Keratinocyte (primary cell): ENCODE data around the gene AOPEP. TPM values are rescaled to one million over a fixed set of nuclear protein-coding genes. Genes with fewer than 3 reads are reported as not detected.

Experiments used
- DNase-seq: peaks from one replicate; pipeline ENCODE4 v3.0.0-alpha.2; 2011; ENCODE audit warnings: low read depth, missing footprints, low spot score
- FAIRE-seq: peaks from 2 replicates; lab custom pipeline; 2011; peaks lifted over from hg19 to GRCh38; lab: Jason Lieb, UNC
- H2AFZ ChIP-seq: 2 replicates; pipeline ENCODE4 v1.6.0; 2012; ENCODE audit warnings: low read length, control low read depth, inconsistent platforms; ENCODE audit not compliant: control insufficient read depth
- H3K27ac ChIP-seq: 2 replicates; pipeline ENCODE4 v1.5.1; 2011; ENCODE audit warnings: low read length; ENCODE audit not compliant: control insufficient read depth, insufficient read depth
- H3K27me3 ChIP-seq: 3 replicates; pipeline ENCODE4 v1.6.0; 2011; ENCODE audit warnings: low read length; ENCODE audit not compliant: control insufficient read depth, insufficient read depth; ENCODE audit errors: extremely low read depth
- H3K36me3 ChIP-seq, 2 experiments: 2 replicates in 1 of 2; 3 replicates in 1 of 2; pipeline ENCODE4 v1.5.1; 2011; ENCODE audit warnings: low read length in 2 of 2, mild to moderate bottlenecking in 1 of 2; ENCODE audit not compliant: control insufficient read depth in 2 of 2, insufficient read depth in 2 of 2; ENCODE audit errors: extremely low read depth in 1 of 2
- H3K4me1 ChIP-seq: 3 replicates; pipeline ENCODE4 v1.5.1; 2011; ENCODE audit warnings: low read length; ENCODE audit not compliant: control insufficient read depth, insufficient read depth; ENCODE audit errors: extremely low read depth
- H3K4me2 ChIP-seq: 3 replicates; pipeline ENCODE4 v1.6.0; 2011; ENCODE audit warnings: low read depth, low read length; ENCODE audit not compliant: control insufficient read depth, insufficient read depth; ENCODE audit errors: extremely low read depth
- H3K4me3 ChIP-seq, 3 experiments: fragments of 200-600 bp in 1 of 3; sonication (generic) in 1 of 3; 2 replicates in 2 of 3; 3 replicates in 1 of 3; pipeline ENCODE4 v1.5.1; 2011 to 2016; ENCODE audit warnings: low read length in 3 of 3, mild to moderate bottlenecking in 3 of 3, control low read depth in 2 of 3, inconsistent platforms in 1 of 3, low read depth in 1 of 3, mixed read lengths in 1 of 3, mixed run types in 1 of 3, moderate library complexity in 1 of 3; ENCODE audit not compliant: control insufficient read depth in 2 of 3, insufficient read depth in 2 of 3; ENCODE audit errors: extremely low read depth in 1 of 3
- H3K79me2 ChIP-seq: 2 replicates; pipeline ENCODE4 v1.6.0; 2012; ENCODE audit warnings: low read length; ENCODE audit not compliant: control insufficient read depth, insufficient read depth
- H3K9ac ChIP-seq: 3 replicates; pipeline ENCODE4 v1.6.0; 2011; ENCODE audit warnings: low read length; ENCODE audit not compliant: control insufficient read depth, insufficient read depth; ENCODE audit errors: extremely low read depth
- H3K9me1 ChIP-seq: 3 replicates; pipeline ENCODE4 v1.6.0; 2011; ENCODE audit warnings: low read length; ENCODE audit not compliant: control insufficient read depth, insufficient read depth; ENCODE audit errors: extremely low read depth
- H3K9me3 ChIP-seq: 2 replicates; pipeline ENCODE4 v1.5.1; 2012; ENCODE audit warnings: low read depth, low read length; ENCODE audit not compliant: control insufficient read depth
- H4K20me1 ChIP-seq: 3 replicates; pipeline ENCODE4 v1.6.0; 2011; ENCODE audit warnings: low read length; ENCODE audit not compliant: control insufficient read depth, insufficient read depth; ENCODE audit errors: extremely low read depth
- CTCF ChIP-seq, 3 experiments: IDR thresholded peaks in 1 of 3; conservative IDR thresholded peaks in 1 of 3; optimal IDR thresholded peaks in 1 of 3; 2 replicates in 2 of 3; 3 replicates in 1 of 3; pipeline versions ENCODE3 to v1.5.1; 2011; ENCODE audit warnings: low read length in 3 of 3, mild to moderate bottlenecking in 3 of 3, moderate library complexity in 2 of 3, control low read depth in 1 of 3, inconsistent platforms in 1 of 3; ENCODE audit not compliant: insufficient read depth in 2 of 3; ENCODE audit errors: extremely low read depth in 1 of 3
- EZH2 ChIP-seq: IDR thresholded peaks from one replicate; pipeline ENCODE4 v1.6.1; 2012; ENCODE audit warnings: inconsistent platforms, mild to moderate bottlenecking, low read length, moderate library complexity
- dilution Hi-C: fragments of 300-500 bp; cut with MboI; formaldehyde crosslinking; loops from one replicate; pipeline ENCODE4 v1.7.0; 2020; ENCODE audit warnings: low sequenced_read_pairs; ENCODE audit not compliant: extremely low pct_ligation_motif_present
- polyA plus RNA-seq, 5 experiments: library from polyadenylated mRNA; depleted of rRNA in 3 of 5; stranded (reverse) in 3 of 5; stranded (forward) in 1 of 5; unstranded in 1 of 5; fragments of >200 nt; gene quantifications; 1 replicate in 1 of 5; 2 replicates in 3 of 5; 3 replicates in 1 of 5; pipeline versions ENCODE4 v1.2.1 to v1.2.3, GENCODE V29; 2011 to 2012; ENCODE audit warnings: missing spikeins in 2 of 5, low read depth in 1 of 5, low replicate concordance in 1 of 5

AOPEP gene
- polyA plus RNA-seq, 1 donor (not counting 4 experiments of a cell fraction or from before 2014, with no cell fraction given) = 27.0 TPM

- Histone ChIP-seq H3K4me3 (peak overlapping the region in 2 of 3 experiments; percentile 48 to 62), H3K27ac (peak overlapping the region; percentile 93), H4K20me1 (no peaks in the 10 kb centered on the region), H3K9ac (peak overlapping the region; percentile 72), H3K9me3 (no peaks in the 10 kb centered on the region), H3K36me3 (no peaks in the 10 kb centered on the region), H2AFZ (peak overlapping the region; percentile 76), H3K27me3 (no peaks in the 10 kb centered on the region), H3K4me2 (peak overlapping the region; percentile 89), H3K4me1 (peaks cover 75% of the 10 kb centered on the region), H3K9me1 (peaks cover 2% of the 10 kb centered on the region), H3K79me2 (no peaks in the 10 kb centered on the region)
- dilution Hi-C loops = no loop called here
- DNase-seq (peak; percentile 83), FAIRE-seq (peak; percentile 92)
- TF ChIP-seq EZH2 (no peak), CTCF (optimal IDR thresholded peaks at IDR 0.05 in 1 of 3, IDR thresholded peaks at IDR 0.05 in 1 of 3, conservative IDR thresholded peaks at IDR 0.05 in 1 of 3; ENCODE audit: extremely low read depth in 1 of 3, insufficient read depth in 2 of 3, low read length in 3 of 3) (no peak)
Observed at GRCh38 chr9:94919376-94920098, 193.0 kb downstream of the AOPEP start.

GRCh38 chr9:94920420-94921091 lies 194.1 kb downstream of the AOPEP start:
- no peaks in the 10 kb centered on the region for H3K27me3 ChIP-seq
- H3K36me3 ChIP-seq = no peaks in the 10 kb centered on the region
- TF ChIP-seq EZH2 (no peak), CTCF (optimal IDR thresholded peaks at IDR 0.05 in 1 of 3, IDR thresholded peaks at IDR 0.05 in 1 of 3, conservative IDR thresholded peaks at IDR 0.05 in 1 of 3; ENCODE audit: extremely low read depth in 1 of 3, insufficient read depth in 2 of 3, low read length in 3 of 3) (no peak)
- H3K9ac ChIP-seq = peak overlapping the region; percentile 72
- H3K9me1 ChIP-seq = peaks cover 2% of the 10 kb centered on the region
- FAIRE-seq = peak; percentile 20
- peak overlapping the region; percentile 93 for H3K27ac ChIP-seq
- H4K20me1 ChIP-seq = no peaks in the 10 kb centered on the region
- dilution Hi-C loops = no loop called here
- H2AFZ ChIP-seq = peak overlapping the region; percentile 38
- H3K4me3 ChIP-seq = peak overlapping the region in 1 of 3 experiments; percentile 25
- DNase-seq = no peak
- H3K9me3 ChIP-seq = no peaks in the 10 kb centered on the region
- peaks cover 69% of the 10 kb centered on the region for H3K4me1 ChIP-seq
- H3K79me2 ChIP-seq = no peaks in the 10 kb centered on the region
- peak overlapping the region; percentile 80 for H3K4me2 ChIP-seq
